Globus pallidus (tissue), 1 donor: ENCODE results near the gene NSUN4.

Experiments used
- DNase-seq: peaks from one replicate; pipeline ENCODE4 v3.0.0-alpha.2; 2015; ENCODE audit warnings: low spot score

Gene NSUN4

GRCh38 chr1:46406881-46407608 lies 66.4 kb downstream of the NSUN4 start:
- DNase-seq: no peak

GRCh38 chr1:46407636-46408035 lies 67.0 kb downstream of the NSUN4 start:
- no peak for DNase-seq

GRCh38 chr1:46408356-46409062 lies 67.9 kb downstream of the NSUN4 start:
- DNase-seq: no peak

- no peak for DNase-seq
These were observed 68.4 kb downstream of the NSUN4 start for GRCh38 chr1:46409063-46409372.

- no peak for DNase-seq
These were observed 69.8 kb downstream of the NSUN4 start for GRCh38 chr1:46410156-46411009.

GRCh38 chr1:46411010-46411405 lies 70.4 kb downstream of the NSUN4 start:
- DNase-seq: no peak
